NCI-H2029 (cell line): ENCODE measurements around the gene CHD9.
"Not testable (repeated sequence)": the region's sequence is repeated elsewhere in the genome, so short reads cannot be mapped to it uniquely, and the experiment has no call there.

Source experiments
- DNase-seq: peaks from one replicate; lab custom pipeline; 2025; lab: John Stamatoyannopoulos, UW

The CHD9 gene

GRCh38 chr16:53131363-53132071, 76.7 kb downstream of the CHD9 start:
- no peak for DNase-seq

- DNase-seq: no peak
Observed at GRCh38 chr16:53132406-53132805, 77.6 kb downstream of the CHD9 start.

GRCh38 chr16:53135329-53135728, 80.5 kb downstream of the CHD9 start:
- no peak for DNase-seq

GRCh38 chr16:53142823-53143568, 88.2 kb downstream of the CHD9 start:
- no peak for DNase-seq

- DNase-seq: no peak
Observed at GRCh38 chr16:53147500-53148065, 92.8 kb downstream of the CHD9 start.

- DNase-seq: no peak
Observed at GRCh38 chr16:53150769-53151168, 96.0 kb downstream of the CHD9 start.

GRCh38 chr16:53152329-53152728, 97.5 kb downstream of the CHD9 start:
- DNase-seq: no peak

GRCh38 chr16:53153130-53153529, 98.3 kb downstream of the CHD9 start:
- no peak for DNase-seq

- no peak for DNase-seq
Observed at GRCh38 chr16:53154513-53154912, 99.7 kb downstream of the CHD9 start.

GRCh38 chr16:53156516-53156915, 101.7 kb downstream of the CHD9 start:
- DNase-seq: no peak

- no peak for DNase-seq
Observed at GRCh38 chr16:53159781-53160436, 105.1 kb downstream of the CHD9 start.

GRCh38 chr16:53166099-53166498, 111.3 kb downstream of the CHD9 start:
- DNase-seq: no peak

GRCh38 chr16:53168744-53169143, 114.0 kb downstream of the CHD9 start:
- no peak for DNase-seq

GRCh38 chr16:53172517-53172916, 117.7 kb downstream of the CHD9 start:
- no peak for DNase-seq

GRCh38 chr16:53175118-53175517, 120.3 kb downstream of the CHD9 start:
- DNase-seq: no peak

- DNase-seq: no peak
Observed at GRCh38 chr16:53176434-53176833, 121.6 kb downstream of the CHD9 start.

GRCh38 chr16:53183442-53183841, 128.7 kb downstream of the CHD9 start:
- DNase-seq: no peak

- not testable (repeated sequence) for DNase-seq
Observed at GRCh38 chr16:53185741-53186140, 130.9 kb downstream of the CHD9 start.

- no peak for DNase-seq
Observed at GRCh38 chr16:53187775-53188174, 133.0 kb downstream of the CHD9 start.

GRCh38 chr16:53191413-53191812, 136.6 kb downstream of the CHD9 start:
- DNase-seq: no peak

- no peak for DNase-seq
Observed at GRCh38 chr16:53198933-53199332, 144.1 kb downstream of the CHD9 start.

GRCh38 chr16:53201900-53202299, 147.1 kb downstream of the CHD9 start:
- DNase-seq: no peak

- DNase-seq: no peak
Observed at GRCh38 chr16:53202398-53202797, 147.6 kb downstream of the CHD9 start.
